A673 (cell line): ENCODE results near the gene PDGFB. TPM values are rescaled to one million over a fixed set of nuclear protein-coding genes. Genes with fewer than 3 reads are reported as not detected.

Source experiments
- BruUV-seq: library from RNA; stranded (reverse); fragments of 400-500 nt; replicated peaks from 2 replicates; lab custom pipeline; 2021; lab: Mats Ljungman, UMichigan
- CTCF ChIA-PET: fragments of 300-600 bp; sonication (Branson Sonifier 250); formaldehyde crosslinking; loops from one replicate; lab custom pipeline; 2022; ENCODE audit warnings: antibody characterized with exemption; lab: Charles Lee
- POLR2A ChIA-PET: fragments of 300-600 bp; sonication (Branson Sonifier 250); formaldehyde crosslinking; loops from one replicate; lab custom pipeline; 2022; ENCODE audit warnings: antibody characterized with exemption; ENCODE audit not compliant: low non-redundant PET; lab: Charles Lee
- DNase-seq: peaks from one replicate; pipeline ENCODE4 v3.0.0-alpha.2; 2015; ENCODE audit warnings: low spot score
- H3K27ac ChIP-seq: fragments of 200-600 bp; sonication (generic); 2 replicates; pipeline ENCODE4 v1.5.1; 2016; ENCODE audit warnings: mixed run types, low read depth, mild to moderate bottlenecking, mixed read lengths, antibody characterized with exemption, low read length; ENCODE audit not compliant: poor library complexity, severe bottlenecking
- H3K27me3 ChIP-seq: fragments of 200-600 bp; sonication (generic); replicated peaks from 2 replicates; pipeline ENCODE4 v1.6.1; 2017; ENCODE audit warnings: mixed run types, low read depth, mild to moderate bottlenecking, mixed read lengths, antibody characterized with exemption, low read length; ENCODE audit not compliant: insufficient read depth, poor library complexity
- H3K36me3 ChIP-seq: fragments of 200-600 bp; sonication (generic); 2 replicates; pipeline ENCODE4 v1.6.1; 2016; ENCODE audit warnings: mixed run types, mild to moderate bottlenecking, mixed read lengths, antibody characterized with exemption, low read length; ENCODE audit not compliant: insufficient read depth, poor library complexity, severe bottlenecking
- H3K4me1 ChIP-seq: fragments of 200-600 bp; sonication (generic); 2 replicates; pipeline ENCODE4 v1.6.1; 2017; ENCODE audit warnings: mixed run types, mild to moderate bottlenecking, mixed read lengths, antibody characterized with exemption, low read length; ENCODE audit not compliant: insufficient read depth, poor library complexity, severe bottlenecking
- H3K4me3 ChIP-seq: fragments of 200-600 bp; sonication (generic); 2 replicates; pipeline ENCODE4 v1.5.1; 2016; ENCODE audit warnings: low read depth, mixed run types, mild to moderate bottlenecking, mixed read lengths, low read length; ENCODE audit not compliant: poor library complexity, severe bottlenecking
- H3K9me3 ChIP-seq: fragments of 200-600 bp; sonication (generic); 2 replicates; pipeline ENCODE4 v1.6.1; 2016; ENCODE audit warnings: mixed run types, low read depth, mild to moderate bottlenecking, mixed read lengths, antibody characterized with exemption, low read length; ENCODE audit not compliant: poor library complexity, severe bottlenecking
- CTCF ChIP-seq: fragments of 300-800, 200-600 bp; sonication (generic); conservative IDR thresholded peaks from 2 replicates; pipeline ENCODE4 v1.5.1; 2017; ENCODE audit warnings: low read depth, mild to moderate bottlenecking, antibody characterized with exemption, low read length, moderate library complexity, mixed read lengths
- EZH2 ChIP-seq: fragments of 200-600 bp; sonication (generic); IDR thresholded peaks from 2 replicates; pipeline ENCODE4 v1.6.1; 2017; ENCODE audit warnings: borderline replicate concordance, low read depth, mild to moderate bottlenecking, mixed read lengths, antibody characterized with exemption, low read length; ENCODE audit not compliant: poor library complexity, severe bottlenecking
- intact Hi-C: fragments of 100-400 bp; cut with micrococcal nuclease; formaldehyde crosslinking; loops from one replicate; pipeline ENCODE4 v1.10.0; 2022; ENCODE audit not compliant: unreplicated experiment
- total RNA-seq: library from RNA; stranded (reverse); gene quantifications from 2 replicates; pipeline ENCODE4 v1.2.3, GENCODE V29; 2021

PDGFB gene
- total RNA-seq, 1 experiment from 2014 or later, result 0.09 TPM

- H3K36me3 ChIP-seq, result no peaks in the 10 kb centered on the region
- ChIA-PET CTCF (no interaction called here), POLR2A (interaction anchor here (0.6 kb wide), 1 partner anchor 63 kb away, joined by 5 read pairs; no protein-coding TSS in a partner anchor)
- no TSS peak for BruUV-seq
- H3K27me3 ChIP-seq, result no peaks in the 10 kb centered on the region
- no peaks in the 10 kb centered on the region for H3K4me1 ChIP-seq
- no peak overlapping the region for H3K4me3 ChIP-seq
- intact Hi-C loops, result no loop called here
- no peak overlapping the region for H3K27ac ChIP-seq
- TF ChIP-seq CTCF (no peak), EZH2 (no peak)
- no peaks in the 10 kb centered on the region for H3K9me3 ChIP-seq
- no peak for DNase-seq
Measured at GRCh38 chr22:39225591-39225990, 19.2 kb downstream of the PDGFB start.

GRCh38 chr22:39224550-39224949 is 20.2 kb downstream of the PDGFB start:
- Histone ChIP-seq H3K27ac (no peak overlapping the region), H3K9me3 (no peaks in the 10 kb centered on the region), H3K36me3 (no peaks in the 10 kb centered on the region), H3K27me3 (no peaks in the 10 kb centered on the region), H3K4me3 (no peak overlapping the region), H3K4me1 (no peaks in the 10 kb centered on the region)
- CTCF ChIA-PET, result no interaction called here
- no TSS peak for BruUV-seq
- POLR2A ChIA-PET, result no interaction called here
- TF ChIP-seq CTCF (no peak), EZH2 (no peak)
- intact Hi-C loops, result no loop called here
- no peak for DNase-seq

- H3K27ac ChIP-seq, result no peak overlapping the region
- no peaks in the 10 kb centered on the region for H3K27me3 ChIP-seq
- H3K4me3 ChIP-seq, result no peak overlapping the region
- no peaks in the 10 kb centered on the region for H3K9me3 ChIP-seq
- ChIA-PET CTCF (no interaction called here), POLR2A (no interaction called here)
- no peaks in the 10 kb centered on the region for H3K36me3 ChIP-seq
- no peaks in the 10 kb centered on the region for H3K4me1 ChIP-seq
- intact Hi-C loops, result no loop called here
- TF ChIP-seq CTCF (no peak), EZH2 (no peak)
- no peak for DNase-seq
- BruUV-seq, result no TSS peak
Measured at GRCh38 chr22:39223091-39223710, 21.6 kb downstream of the PDGFB start.
